Chondrocyte (in vitro differentiated cells): ENCODE data around the gene TASP1. TPM values are rescaled to one million over a fixed set of nuclear protein-coding genes. Genes with fewer than 3 reads are reported as not detected.

Experiments
- DNase-seq: peaks from one replicate; pipeline ENCODE4 v3.0.0; 2021; ENCODE audit warnings: mixed read lengths, low spot score
- H3K27ac Mint-ChIP-seq: one replicate; pipeline ENCODE4 v1.8.0; 2021; ENCODE audit warnings: mild to moderate bottlenecking, moderate library complexity, mixed read lengths; ENCODE audit not compliant: unreplicated experiment
- H3K27me3 Mint-ChIP-seq: 2 replicates; pipeline ENCODE4 v1.8.0; 2021; ENCODE audit warnings: low read depth, mixed read lengths
- H3K36me3 Mint-ChIP-seq: 2 replicates; pipeline ENCODE4 v1.8.0; 2021; ENCODE audit warnings: low read depth, mixed read lengths
- H3K4me1 Mint-ChIP-seq: 2 replicates; pipeline ENCODE4 v1.8.0; 2021; ENCODE audit warnings: low read depth, mild to moderate bottlenecking, mixed read lengths
- H3K4me3 Mint-ChIP-seq: one replicate; pipeline ENCODE4 v1.8.0; 2021; ENCODE audit warnings: mild to moderate bottlenecking, moderate library complexity, mixed read lengths; ENCODE audit not compliant: unreplicated experiment
- H3K9me3 Mint-ChIP-seq: 2 replicates; pipeline ENCODE4 v1.8.0; 2021; ENCODE audit warnings: low read depth, mixed read lengths
- CTCF ChIP-seq: fragments of 200-600 bp; sonication (generic); IDR thresholded peaks from 2 replicates; pipeline ENCODE4 v1.5.0; 2021; ENCODE audit warnings: antibody characterized with exemption, mild to moderate bottlenecking, moderate library complexity
- total RNA-seq: library from RNA; stranded (reverse); gene quantifications from 3 replicates; pipeline ENCODE4 v1.2.1, GENCODE V29; 2021

The TASP1 gene
- total RNA-seq, 1 donor from 2014 or later = 9.0 TPM

GRCh38 chr20:13517831-13518230, 120.9 kb downstream of the TASP1 start:
- Mint-ChIP-seq H3K4me1 (peaks cover 8% of the 10 kb centered on the region), H3K9me3 (no peaks in the 10 kb centered on the region), H3K27me3 (no peaks in the 10 kb centered on the region), H3K4me3 (no peak overlapping the region), H3K36me3 (peaks cover 20% of the 10 kb centered on the region), H3K27ac (no peak overlapping the region)
- DNase-seq = no peak
- TF ChIP-seq CTCF = no peak

- DNase-seq = no peak
- H3K27ac Mint-ChIP-seq = no peak overlapping the region
Measured at GRCh38 chr20:13515796-13516558, 122.8 kb downstream of the TASP1 start.

GRCh38 chr20:13515291-13515690, 123.4 kb downstream of the TASP1 start:
- H3K4me3 Mint-ChIP-seq = no peak overlapping the region

More at GRCh38 chr20:13515796-13516558, 122.8 kb downstream of the TASP1 start:
- no peaks in the 10 kb centered on the region for H3K27me3 Mint-ChIP-seq
- H3K9me3 Mint-ChIP-seq = no peaks in the 10 kb centered on the region
- H3K36me3 Mint-ChIP-seq = peaks cover 14% of the 10 kb centered on the region
- peaks cover 8% of the 10 kb centered on the region for H3K4me1 Mint-ChIP-seq
- TF ChIP-seq CTCF = no peak
- no peak overlapping the region for H3K4me3 Mint-ChIP-seq

GRCh38 chr20:13510837-13511488, 127.8 kb downstream of the TASP1 start:
- no peak for DNase-seq

More at GRCh38 chr20:13515291-13515690, 123.4 kb downstream of the TASP1 start:
- Mint-ChIP-seq H3K9me3 (no peaks in the 10 kb centered on the region), H3K27me3 (no peaks in the 10 kb centered on the region), H3K36me3 (peaks cover 14% of the 10 kb centered on the region), H3K27ac (no peak overlapping the region), H3K4me1 (peaks cover 8% of the 10 kb centered on the region)
- no peak for DNase-seq
- TF ChIP-seq CTCF = no peak

More at GRCh38 chr20:13510837-13511488, 127.8 kb downstream of the TASP1 start:
- H3K4me3 Mint-ChIP-seq = no peak overlapping the region
- no peaks in the 10 kb centered on the region for H3K27me3 Mint-ChIP-seq
- no peaks in the 10 kb centered on the region for H3K4me1 Mint-ChIP-seq
- no peak overlapping the region for H3K27ac Mint-ChIP-seq
- peaks cover 14% of the 10 kb centered on the region for H3K9me3 Mint-ChIP-seq
- H3K36me3 Mint-ChIP-seq = peaks cover 25% of the 10 kb centered on the region
- TF ChIP-seq CTCF = no peak
